GM10266 (cell line): ENCODE results near the gene SPOCK2.

Source experiments
- DNase-seq: peaks from one replicate; pipeline ENCODE4 v3.0.0; 2012; ENCODE audit errors: extremely low spot score
- CTCF ChIP-seq: IDR thresholded peaks from 2 replicates; pipeline ENCODE4 v1.5.1; 2012; ENCODE audit warnings: mild to moderate bottlenecking, low read depth; ENCODE audit not compliant: control insufficient read depth, insufficient read depth; ENCODE audit errors: missing control alignments

The SPOCK2 gene

GRCh38 chr10:72098301-72098835 is 10.0 kb upstream of the SPOCK2 start:
- TF ChIP-seq CTCF: no peak
- no peak for DNase-seq

GRCh38 chr10:72097448-72098300 is 9.3 kb upstream of the SPOCK2 start:
- TF ChIP-seq CTCF: no peak
- DNase-seq: no peak

GRCh38 chr10:72096115-72097000 is 8.0 kb upstream of the SPOCK2 start:
- TF ChIP-seq CTCF: no peak
- no peak for DNase-seq

- TF ChIP-seq CTCF: no peak
- no peak for DNase-seq
Observed at GRCh38 chr10:72095195-72095594, 6.8 kb upstream of the SPOCK2 start.

GRCh38 chr10:72094574-72094973 is 6.2 kb upstream of the SPOCK2 start:
- no peak for TF ChIP-seq CTCF
- no peak for DNase-seq

GRCh38 chr10:72093450-72093849 is 5.1 kb upstream of the SPOCK2 start:
- TF ChIP-seq CTCF: no peak
- no peak for DNase-seq
